Esophagus muscularis mucosa (tissue), 3 donors: ENCODE data around the gene RNF213.

Source experiments
- POLR2A ChIP-seq: fragments of 450-650 bp; IDR thresholded peaks from one replicate; pipeline ENCODE4 v1.6.1; 2017; ENCODE audit warnings: antibody characterized with exemption, moderate library complexity, mild to moderate bottlenecking, low read depth
- POLR2AphosphoS5 ChIP-seq, 2 donors: sonication (generic); formaldehyde crosslinking; IDR thresholded peaks; one replicate each; pipeline ENCODE4 v1.6.1; 2017; ENCODE audit warnings: antibody characterized with exemption in 2 of 2
- TF ChIP-seq, protein P1 (sequence below), 3 experiments: fragments of 200-600 bp in 2 of 3; fragments of 450-650 bp in 1 of 3; sonication (generic) in 2 of 3; IDR thresholded peaks; one replicate each; pipeline ENCODE4 v1.5.1; 2017 to 2019; ENCODE audit warnings: antibody characterized with exemption in 3 of 3, mild to moderate bottlenecking in 2 of 3, moderate library complexity in 1 of 3

GRCh38 chr17:80319262-80319998, 58.8 kb downstream of the RNF213 start:
- TF ChIP-seq, protein P1, sequence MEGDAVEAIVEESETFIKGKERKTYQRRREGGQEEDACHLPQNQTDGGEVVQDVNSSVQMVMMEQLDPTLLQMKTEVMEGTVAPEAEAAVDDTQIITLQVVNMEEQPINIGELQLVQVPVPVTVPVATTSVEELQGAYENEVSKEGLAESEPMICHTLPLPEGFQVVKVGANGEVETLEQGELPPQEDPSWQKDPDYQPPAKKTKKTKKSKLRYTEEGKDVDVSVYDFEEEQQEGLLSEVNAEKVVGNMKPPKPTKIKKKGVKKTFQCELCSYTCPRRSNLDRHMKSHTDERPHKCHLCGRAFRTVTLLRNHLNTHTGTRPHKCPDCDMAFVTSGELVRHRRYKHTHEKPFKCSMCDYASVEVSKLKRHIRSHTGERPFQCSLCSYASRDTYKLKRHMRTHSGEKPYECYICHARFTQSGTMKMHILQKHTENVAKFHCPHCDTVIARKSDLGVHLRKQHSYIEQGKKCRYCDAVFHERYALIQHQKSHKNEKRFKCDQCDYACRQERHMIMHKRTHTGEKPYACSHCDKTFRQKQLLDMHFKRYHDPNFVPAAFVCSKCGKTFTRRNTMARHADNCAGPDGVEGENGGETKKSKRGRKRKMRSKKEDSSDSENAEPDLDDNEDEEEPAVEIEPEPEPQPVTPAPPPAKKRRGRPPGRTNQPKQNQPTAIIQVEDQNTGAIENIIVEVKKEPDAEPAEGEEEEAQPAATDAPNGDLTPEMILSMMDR (IDR thresholded peaks at IDR 0.05) = no peak
- TF ChIP-seq POLR2A = no peak
- TF ChIP-seq POLR2AphosphoS5 (IDR thresholded peaks at IDR 0.05) = no peak
